ENCODE data around the gene LAMB4.
"Not testable (repeated sequence)": the region's sequence is repeated elsewhere in the genome, so short reads cannot be mapped to it uniquely, and the experiment has no call there.

The LAMB4 gene

GRCh38 chr7:108044345-108044744 lies 85.8 kb downstream of the LAMB4 start:
- TF ChIP-seq CTCF (conservative IDR thresholded peaks at IDR 0.05; ENCODE audit: low read depth, low read length), result no peak
- H3K4me3 ChIP-seq (ENCODE audit: low read depth, low read length), result no peak overlapping the region

GRCh38 chr7:108038986-108039385 lies 91.2 kb downstream of the LAMB4 start:
- no peak overlapping the region for H3K4me3 ChIP-seq (ENCODE audit: low read depth, low read length)
- DNase-seq (ENCODE audit: low read depth), result no peak
- TF ChIP-seq CTCF (conservative IDR thresholded peaks at IDR 0.05; ENCODE audit: low read depth, low read length), result no peak

More at GRCh38 chr7:108044345-108044744, 85.8 kb downstream of the LAMB4 start:
- DNase-seq (ENCODE audit: low read depth), result no peak

GRCh38 chr7:108037741-108038140 lies 92.4 kb downstream of the LAMB4 start:
- no peak for DNase-seq (ENCODE audit: low read depth)
- no peak overlapping the region for H3K4me3 ChIP-seq (ENCODE audit: low read depth, low read length)
- TF ChIP-seq CTCF (conservative IDR thresholded peaks at IDR 0.05; ENCODE audit: low read depth, low read length), result no peak

- H3K4me3 ChIP-seq (ENCODE audit: low read depth, low read length), result no peak overlapping the region
- TF ChIP-seq CTCF (conservative IDR thresholded peaks at IDR 0.05; ENCODE audit: low read depth, low read length), result no peak
- no peak for DNase-seq (ENCODE audit: low read depth)
Observed at GRCh38 chr7:108037140-108037539, 93.0 kb downstream of the LAMB4 start.

GRCh38 chr7:108034586-108034985 lies 95.6 kb downstream of the LAMB4 start:
- H3K4me3 ChIP-seq (ENCODE audit: low read depth, low read length), result no peak overlapping the region
- peak; percentile 50 for DNase-seq (ENCODE audit: low read depth)
- TF ChIP-seq CTCF (conservative IDR thresholded peaks at IDR 0.05; ENCODE audit: low read depth, low read length), result no peak

- no peak overlapping the region for H3K4me3 ChIP-seq (ENCODE audit: low read depth, low read length)
- no peak for TF ChIP-seq CTCF (conservative IDR thresholded peaks at IDR 0.05; ENCODE audit: low read depth, low read length)
- DNase-seq (ENCODE audit: low read depth), result no peak
Observed at GRCh38 chr7:108033776-108034497, 96.2 kb downstream of the LAMB4 start.

GRCh38 chr7:108033309-108033708 lies 96.9 kb downstream of the LAMB4 start:
- not testable (repeated sequence) for H3K4me3 ChIP-seq (ENCODE audit: low read depth, low read length); DNase-seq (ENCODE audit: low read depth)

All from choroid plexus epithelial cell (primary cell).